ENCODE data around the gene SHISAL1. TPM values are rescaled to one million over a fixed set of nuclear protein-coding genes. Genes with fewer than 3 reads are reported as not detected.
"Not testable (repeated sequence)": the region's sequence is repeated elsewhere in the genome, so short reads cannot be mapped to it uniquely, and the experiment has no call there.

SHISAL1 gene
- total RNA-seq, 1 experiment from 2014 or later: 0.29 TPM

DNA sequence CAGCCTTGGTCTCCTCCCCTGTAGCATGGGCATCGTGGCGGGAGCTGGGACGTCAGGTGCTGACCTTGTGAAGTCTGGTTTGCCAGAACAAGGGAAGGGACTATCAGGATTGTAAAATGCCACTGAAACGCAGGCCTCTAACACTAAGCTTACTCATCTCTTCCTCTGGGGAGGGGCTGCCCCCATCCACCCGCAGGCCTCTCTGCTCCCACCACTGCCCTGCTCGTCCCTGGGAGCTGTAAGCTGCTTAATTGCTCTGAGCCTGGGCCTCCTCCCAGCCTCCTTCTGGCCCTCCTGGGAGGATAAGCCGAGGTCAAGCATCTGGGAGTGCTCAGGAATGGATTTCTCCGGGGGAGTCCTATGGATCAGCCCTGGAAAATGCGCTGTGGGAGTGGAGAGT is 8.4 kb downstream of the SHISAL1 start:
- DNase-seq (ENCODE audit: low read depth): no peak

DNA sequence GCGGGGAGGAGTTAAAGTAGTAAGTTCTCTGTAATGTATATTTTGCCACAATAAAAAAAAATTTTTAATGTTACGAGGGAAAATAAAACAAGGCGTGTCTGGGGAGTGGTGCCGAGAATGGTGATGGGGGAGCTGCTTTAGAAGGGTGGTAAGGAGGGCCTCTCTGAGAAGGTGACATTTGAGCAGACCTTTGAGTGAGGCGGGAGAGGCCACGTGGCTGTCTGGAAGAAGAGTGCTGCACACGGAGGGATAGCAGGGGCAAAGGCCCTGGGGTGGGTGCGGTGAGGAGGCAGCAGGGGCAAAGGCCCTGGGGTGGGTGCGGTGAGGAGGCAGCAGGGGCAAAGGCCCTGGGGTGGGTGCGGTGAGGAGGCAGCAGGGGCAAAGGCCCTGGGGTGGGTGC is 10.4 kb downstream of the SHISAL1 start:
- not testable (repeated sequence) for DNase-seq (ENCODE audit: low read depth)

DNA sequence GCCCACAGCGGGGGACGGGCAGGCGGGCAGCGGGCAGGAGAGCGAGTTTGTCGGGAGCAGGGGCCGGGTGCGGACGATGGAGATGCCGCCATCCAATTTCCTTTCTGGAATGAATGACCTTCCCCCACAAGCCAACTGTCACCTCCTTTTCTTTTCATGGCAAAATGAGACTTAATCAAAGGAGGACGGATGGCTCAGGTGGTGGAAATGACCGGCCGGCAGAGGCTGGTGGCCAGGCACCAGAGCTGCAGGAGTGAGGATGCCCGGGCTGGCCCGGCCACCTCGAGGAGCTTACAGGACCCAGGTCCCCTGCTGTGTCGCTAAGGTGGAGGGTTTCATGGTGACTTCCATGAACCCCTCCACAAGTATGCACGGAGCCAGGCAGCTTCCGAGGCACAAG is 11.7 kb downstream of the SHISAL1 start:
- no peak for DNase-seq (ENCODE audit: low read depth)

DNA sequence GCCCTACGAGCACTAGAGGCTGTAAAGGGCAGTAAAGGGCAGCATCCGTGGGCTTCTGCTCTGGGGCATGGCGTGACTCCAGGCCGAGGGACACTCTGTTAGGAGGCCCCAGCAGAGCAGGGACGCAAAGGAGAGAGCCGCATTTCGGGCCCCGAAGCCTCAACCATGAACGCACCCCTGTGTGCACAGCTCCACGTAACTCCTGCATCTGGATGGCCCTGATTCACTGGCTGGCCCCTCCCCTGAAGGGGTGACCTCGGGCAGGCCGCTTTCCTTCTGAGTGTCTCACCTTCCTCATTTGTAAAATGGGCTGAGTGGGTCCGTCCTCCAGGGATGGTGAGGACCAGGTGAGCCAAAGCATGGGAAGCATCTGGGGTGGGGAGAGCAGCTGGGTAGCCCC is 13.6 kb downstream of the SHISAL1 start:
- DNase-seq (ENCODE audit: low read depth): no peak

DNA sequence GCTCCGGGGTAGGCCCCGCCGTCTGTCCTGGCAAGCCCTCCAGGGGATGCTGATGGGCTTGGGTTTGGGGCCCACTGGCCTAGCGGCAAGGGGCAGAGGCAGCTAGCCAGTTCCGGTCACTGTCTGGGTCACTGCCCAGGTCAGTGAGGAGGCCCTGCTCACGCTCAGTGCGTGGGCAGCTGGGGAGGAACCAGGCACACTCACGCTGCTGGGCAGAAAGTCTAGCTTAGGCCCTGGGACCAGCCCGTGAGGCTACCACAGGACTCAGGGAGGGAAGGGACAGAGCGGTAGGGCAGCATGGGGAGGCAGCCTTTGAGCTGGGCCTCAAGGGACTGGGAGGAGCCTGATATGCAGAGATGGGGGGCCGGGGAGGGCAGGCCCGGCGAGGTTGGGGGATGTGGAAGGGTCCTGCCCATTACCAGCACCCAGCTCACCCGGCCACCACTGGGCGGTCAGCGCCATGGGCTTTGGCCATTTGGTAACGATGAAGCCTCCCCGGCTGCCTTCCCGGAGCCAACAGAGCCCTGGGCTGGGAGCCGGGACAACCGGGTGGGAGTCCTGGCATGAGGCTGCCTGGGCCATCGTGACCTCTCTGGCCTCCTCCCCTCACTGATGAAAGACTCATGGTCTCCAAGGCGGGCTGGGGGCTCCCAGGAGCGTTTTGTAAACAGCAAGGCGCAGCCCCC is 14.2 kb downstream of the SHISAL1 start:
- no peak for DNase-seq (ENCODE audit: low read depth)

DNA sequence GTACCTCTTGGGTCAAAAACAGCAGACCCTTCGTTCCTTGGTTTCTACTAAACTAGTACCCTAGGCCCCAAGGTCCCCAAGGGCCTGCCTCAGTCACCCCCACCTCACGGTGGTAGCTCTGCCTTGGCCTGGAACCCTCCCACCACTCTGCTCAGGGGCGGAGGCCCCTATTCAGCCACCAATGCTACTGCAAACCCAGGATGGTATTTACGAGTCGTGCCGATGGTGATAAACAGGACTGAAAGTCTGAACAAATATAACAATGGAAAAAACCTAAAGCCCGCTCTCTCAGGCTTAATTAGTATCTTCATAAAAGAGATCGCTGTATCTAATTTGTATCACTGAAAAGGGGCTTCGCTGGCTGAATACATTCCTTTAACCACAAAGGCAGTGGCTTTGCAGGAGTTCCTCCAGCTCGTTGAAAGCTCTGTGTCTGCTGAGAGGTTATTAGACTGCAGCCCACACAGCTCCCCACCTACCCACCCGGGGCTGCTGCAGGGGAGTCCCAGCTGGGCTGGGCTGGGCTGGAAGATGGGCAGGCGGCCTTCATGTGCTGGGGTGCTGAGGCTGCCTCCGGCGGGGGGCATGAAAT is 15.2 kb downstream of the SHISAL1 start:
- DNase-seq (ENCODE audit: low read depth): no peak

DNA sequence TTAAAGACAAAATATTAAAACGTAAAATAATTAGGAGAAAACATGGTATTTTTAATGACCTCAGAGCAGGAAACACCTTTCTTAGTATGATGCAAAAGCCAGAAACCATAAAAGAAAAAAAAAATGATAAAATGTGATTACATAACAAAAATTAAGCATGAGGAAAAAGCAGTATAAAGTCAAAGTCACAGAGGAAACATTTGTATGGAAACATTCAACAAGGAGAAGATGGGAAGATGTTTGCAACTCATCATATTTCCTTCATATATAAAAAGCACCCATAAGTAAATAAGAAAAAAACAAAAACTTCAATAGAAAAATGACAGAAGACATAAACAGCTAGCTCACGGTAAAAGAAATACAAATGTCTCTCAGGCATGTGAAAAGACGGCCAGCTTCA is 17.3 kb downstream of the SHISAL1 start:
- DNase-seq (ENCODE audit: low read depth): no peak

DNA sequence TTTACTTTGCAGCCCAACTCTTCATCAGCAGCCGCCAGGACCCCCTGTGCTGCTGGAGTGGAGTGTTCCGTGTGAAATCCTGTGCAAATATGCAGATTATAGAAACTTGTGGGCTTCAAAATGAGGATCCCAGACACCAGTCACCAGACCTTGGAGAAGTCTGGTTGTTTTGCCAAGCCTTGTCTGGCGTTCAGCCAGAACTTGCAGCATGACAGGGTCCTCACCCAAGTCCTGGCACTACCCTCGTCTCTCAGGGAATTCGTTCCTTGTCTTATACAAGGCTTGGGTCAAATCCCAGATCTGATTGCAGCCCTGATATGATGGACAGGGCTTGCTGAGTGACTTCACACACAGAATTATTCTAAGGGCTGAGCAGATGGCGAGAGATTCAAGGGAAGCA is 18.9 kb downstream of the SHISAL1 start:
- no peak for DNase-seq (ENCODE audit: low read depth)

DNA sequence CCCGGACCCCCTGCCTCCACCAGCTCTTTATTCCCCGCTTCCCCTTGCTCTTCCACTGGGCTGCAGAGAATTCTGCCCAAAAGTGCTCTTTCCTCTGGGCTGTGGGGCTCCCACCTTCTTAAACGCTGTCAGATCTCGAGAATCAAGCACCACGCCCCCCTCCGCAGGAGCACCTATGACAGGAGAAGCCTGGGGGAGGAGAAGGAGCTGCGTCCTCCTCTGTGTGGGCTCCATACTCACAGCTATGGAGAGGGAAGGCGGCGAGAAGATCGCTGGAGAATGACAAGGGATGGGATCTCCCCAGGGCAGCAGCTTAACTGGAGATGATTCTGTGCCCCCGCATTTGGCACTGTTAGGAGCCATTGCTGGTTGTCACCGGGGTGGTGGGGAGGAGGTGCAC is 19.7 kb downstream of the SHISAL1 start:
- DNase-seq (ENCODE audit: low read depth): no peak

DNA sequence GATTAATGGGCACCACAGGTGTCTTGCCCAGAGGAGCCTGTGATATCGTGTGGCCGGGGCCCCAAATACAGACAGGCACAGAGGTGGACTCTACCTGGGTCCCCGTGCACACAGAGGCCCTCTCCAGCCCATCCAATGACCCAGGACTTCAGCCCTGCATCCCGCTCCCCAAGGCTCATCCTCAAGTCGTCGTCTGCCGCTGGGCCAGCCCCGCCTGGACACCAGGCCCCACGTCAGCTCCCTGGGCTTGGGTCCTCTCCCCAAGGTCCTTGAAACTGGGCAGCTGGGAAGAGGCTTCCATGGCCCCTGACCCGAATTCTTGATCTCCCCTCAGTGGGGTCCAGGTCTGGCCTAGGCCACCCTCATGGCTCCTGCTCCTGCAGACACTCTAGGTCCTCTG is 20.2 kb downstream of the SHISAL1 start:
- no peak for DNase-seq (ENCODE audit: low read depth)

DNA sequence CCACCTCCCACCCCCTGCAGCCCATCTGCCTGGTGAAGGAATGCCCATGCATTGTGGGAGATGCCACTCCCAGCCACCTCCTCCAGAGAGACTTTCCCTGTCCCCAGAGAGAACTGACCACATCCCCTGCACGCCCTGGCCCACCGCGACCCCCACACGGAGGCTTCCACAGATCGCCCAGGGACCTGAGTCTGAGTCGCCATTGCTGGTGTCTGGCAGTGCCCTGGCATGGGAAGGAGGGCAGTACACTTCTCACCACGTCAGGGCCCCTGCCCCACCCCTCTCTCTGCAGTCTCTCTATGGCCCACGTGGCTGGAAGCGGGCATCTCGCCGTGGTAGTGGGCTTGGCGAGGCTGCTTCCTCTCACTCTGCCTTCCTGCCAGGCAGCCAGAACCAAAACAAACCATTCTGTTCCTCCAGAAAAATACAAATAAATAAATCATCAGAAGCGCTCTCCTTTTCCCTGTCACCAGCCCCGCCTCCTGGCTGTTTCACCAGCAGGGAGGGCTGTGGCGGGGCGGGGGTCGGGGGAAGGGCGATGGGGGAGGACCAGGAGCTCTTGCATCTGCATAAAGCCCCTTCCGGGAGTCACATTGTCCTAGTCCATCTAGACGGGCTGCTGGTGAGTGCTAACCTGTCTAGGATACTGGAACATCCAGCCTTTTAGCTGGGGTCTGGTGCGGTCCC is 20.9 kb downstream of the SHISAL1 start:
- DNase-seq (ENCODE audit: low read depth): no peak

DNA sequence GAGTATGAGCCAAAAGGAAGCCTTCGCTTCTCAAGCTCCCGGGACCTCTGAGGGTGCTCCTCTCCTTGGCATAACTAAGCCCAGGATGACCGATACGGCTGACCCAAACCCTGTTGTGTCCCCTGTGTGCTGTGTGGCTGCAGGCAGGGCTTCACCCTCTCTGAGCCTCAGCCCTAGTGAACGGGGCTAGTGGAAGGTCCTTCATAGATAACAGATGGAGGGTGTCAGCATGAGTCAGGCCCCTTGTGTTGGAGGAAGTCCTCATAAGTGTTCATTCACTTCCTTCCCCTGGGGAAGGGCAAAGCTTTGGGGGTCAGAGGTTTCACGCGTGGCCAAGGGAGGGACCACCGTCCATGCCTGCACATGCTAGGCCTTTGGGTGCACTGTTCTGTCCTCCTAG is 21.5 kb downstream of the SHISAL1 start:
- DNase-seq (ENCODE audit: low read depth): no peak

DNA sequence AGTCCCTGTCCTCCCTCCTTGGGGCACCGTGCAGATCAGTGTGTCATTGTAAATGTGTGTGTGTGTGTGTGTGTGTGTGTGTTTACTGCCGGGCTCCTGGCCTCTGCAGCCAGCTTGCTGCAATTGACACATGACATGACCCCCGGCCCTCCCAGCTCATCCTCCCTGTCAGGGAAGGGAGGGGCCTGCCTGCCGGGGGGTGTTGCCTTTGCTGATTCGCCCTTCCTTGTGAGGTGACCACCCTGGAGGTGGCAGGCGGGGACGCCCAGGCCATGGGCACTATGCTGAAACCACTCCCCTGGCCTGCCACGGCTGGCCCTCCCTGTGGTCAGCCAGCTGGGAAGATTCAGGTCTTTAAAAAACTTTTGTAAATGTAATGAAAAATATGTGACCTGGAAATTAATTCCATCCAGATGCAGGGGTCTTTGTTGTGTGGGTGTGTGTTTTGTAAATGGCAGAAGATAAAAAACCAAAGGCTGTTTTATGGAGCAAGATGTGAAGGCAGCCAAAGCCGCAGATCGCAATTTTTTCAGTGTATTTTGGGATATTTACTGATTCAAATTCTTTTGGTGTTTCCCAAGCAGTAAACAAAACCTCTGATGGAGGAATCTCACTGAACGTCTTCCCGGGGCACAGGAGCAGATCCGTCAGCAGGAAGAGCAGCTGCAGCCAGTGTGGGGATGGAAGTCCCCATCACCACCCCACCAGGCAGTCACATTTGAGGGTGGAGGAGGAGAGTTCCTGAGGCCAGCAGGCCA is 23.2 kb downstream of the SHISAL1 start:
- DNase-seq (ENCODE audit: low read depth): no peak

DNA sequence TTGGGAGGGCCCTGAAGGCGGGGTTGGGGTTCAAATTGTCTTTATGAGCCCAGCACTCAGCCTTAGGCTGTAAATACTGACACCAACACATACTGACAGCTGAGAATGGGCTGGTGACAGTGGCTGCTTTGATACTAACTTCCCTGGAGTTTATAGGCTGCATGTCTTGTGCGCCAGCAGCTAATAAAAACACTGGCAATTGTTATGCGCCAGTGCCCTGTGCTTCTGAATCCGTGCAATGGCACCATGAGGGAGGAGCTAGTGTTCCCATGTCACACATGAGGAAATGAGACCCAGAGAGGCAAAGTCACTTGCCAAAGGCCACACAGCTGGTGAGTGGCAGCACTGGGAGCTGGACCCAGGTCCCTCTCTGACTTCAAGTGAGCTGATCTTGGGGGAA is 23.8 kb downstream of the SHISAL1 start:
- no peak for DNase-seq (ENCODE audit: low read depth)

DNA sequence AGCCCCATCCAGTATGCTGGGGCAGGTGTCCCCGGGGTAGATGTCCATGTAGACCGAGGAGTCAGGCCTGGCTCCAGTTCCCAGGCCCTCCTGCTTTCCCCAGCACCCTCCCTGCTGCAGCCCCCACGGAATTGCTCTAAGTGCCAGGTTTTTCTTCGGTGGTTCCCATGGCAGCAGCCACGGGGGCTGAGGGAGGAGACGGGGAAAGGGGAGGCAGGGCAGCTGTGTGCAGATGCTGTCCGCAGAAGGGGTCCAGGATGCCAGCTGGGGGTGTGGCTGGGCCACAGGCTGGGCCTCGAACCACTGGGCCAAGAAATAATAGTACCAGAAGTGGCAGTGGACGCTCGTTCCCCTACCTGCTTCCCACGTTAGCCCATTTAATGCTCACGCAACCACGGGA is 25.0 kb downstream of the SHISAL1 start:
- DNase-seq (ENCODE audit: low read depth): no peak

DNA sequence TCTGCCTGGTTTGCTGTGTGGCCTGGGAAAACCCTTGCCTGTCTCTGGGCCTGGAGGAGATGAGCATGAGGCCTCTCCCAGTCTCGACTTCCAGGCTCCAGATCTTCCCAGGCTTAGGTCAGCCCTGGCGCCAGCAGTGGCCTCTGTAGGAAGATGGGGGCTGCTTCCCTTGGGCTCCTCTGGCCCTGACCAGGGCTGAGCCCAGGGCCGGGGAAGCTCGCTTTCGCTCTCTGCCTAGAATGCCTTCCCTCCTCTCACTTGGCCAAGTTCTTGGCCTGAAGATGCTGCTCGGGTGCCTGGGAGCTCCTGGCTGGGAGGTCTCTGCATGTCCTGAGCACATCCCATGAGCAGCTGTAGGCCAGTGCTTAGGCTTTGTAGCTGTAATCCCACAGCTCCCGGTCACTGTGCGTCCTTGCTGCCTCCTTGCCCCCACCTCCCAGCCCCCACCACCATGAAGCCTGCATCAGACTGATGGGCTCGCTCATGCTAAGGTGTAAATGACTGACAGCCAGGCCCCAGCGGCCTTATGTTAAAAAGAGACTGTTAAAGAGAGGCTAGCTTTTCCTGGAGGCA is 25.5 kb downstream of the SHISAL1 start:
- DNase-seq (ENCODE audit: low read depth): no peak

DNA sequence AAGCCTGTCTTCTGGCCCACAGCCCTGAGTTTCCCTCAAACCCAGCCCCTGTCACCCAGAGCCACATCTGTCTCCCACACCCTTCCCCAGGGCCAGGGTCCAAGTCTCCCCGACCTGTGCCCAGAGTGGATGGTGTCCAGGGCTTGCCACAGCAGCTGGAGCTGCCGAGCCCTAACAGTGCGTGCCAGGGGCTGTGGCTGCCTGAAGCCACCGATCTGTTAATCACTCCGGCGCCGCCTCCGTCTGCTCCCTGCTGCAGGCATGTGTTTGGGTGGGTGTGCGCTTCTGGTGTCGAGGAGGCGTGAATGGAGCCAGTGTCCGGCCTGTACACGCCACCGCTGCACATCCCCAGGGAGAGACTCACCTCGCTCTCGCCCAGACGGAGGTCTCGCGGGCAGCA is 26.1 kb downstream of the SHISAL1 start:
- peak; percentile 60 for DNase-seq (ENCODE audit: low read depth)

DNA sequence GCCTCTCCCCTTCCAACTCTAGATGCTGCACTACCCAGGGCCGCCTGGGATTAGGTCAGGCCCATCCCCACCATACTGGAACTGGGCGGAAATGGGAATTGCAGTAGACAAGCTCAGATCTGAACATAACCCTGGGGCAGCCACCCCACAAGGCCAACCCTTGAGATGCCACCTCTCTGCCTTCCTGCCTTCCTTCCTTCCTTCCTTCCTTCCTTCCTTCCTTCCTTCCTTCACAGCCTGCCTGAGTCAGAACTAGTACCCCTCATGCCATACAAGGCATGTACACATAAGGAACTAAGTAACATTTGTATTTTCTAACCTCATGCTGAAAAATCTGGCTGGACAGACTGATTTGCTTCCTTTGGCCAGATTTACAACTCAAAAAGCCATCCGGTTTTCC is 28.0 kb downstream of the SHISAL1 start:
- no peak for DNase-seq (ENCODE audit: low read depth)

DNA sequence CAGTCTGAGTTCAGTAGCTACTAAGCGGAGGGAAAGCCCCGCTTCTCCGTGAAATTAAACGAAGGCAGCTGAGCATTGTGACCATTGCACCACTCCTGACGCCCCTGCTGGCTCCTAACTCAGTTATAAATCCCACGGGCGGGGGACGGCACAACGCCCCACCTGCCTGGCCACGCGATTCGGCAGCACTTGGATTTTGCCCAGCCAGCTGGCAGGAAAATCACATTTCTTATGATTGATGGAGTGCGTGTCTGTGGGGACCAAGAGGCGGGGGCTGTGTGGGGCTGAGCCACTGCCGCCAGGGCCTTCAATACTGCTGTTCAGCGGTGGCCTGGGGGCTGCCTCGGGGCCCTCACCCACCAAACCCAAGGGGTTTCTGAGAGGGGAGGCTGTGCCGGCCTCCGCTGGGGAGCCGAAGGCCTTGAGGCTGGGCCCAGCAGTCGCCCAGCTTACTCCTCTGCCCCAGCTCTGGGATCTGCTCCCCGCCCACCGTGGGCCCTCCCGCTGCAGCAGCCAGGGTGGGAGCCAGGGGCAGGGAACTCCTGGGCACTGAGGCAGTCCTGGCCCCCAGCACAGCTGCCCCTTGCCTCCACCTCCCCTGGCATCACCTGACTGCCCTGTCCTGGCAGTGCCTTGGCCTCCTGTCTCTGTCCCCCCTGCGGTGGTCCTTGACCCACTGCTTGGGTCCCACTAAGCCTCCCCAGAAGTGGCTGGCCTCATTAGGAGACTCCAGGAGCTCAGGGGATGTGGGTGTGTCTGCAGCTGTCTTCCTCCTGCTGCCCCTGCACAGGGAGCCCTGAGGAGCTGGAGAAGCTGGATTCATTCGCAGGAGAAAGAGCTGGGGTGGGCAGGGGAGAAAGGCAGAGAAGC is 30.7 kb downstream of the SHISAL1 start:
- no peak for DNase-seq (ENCODE audit: low read depth)

DNA sequence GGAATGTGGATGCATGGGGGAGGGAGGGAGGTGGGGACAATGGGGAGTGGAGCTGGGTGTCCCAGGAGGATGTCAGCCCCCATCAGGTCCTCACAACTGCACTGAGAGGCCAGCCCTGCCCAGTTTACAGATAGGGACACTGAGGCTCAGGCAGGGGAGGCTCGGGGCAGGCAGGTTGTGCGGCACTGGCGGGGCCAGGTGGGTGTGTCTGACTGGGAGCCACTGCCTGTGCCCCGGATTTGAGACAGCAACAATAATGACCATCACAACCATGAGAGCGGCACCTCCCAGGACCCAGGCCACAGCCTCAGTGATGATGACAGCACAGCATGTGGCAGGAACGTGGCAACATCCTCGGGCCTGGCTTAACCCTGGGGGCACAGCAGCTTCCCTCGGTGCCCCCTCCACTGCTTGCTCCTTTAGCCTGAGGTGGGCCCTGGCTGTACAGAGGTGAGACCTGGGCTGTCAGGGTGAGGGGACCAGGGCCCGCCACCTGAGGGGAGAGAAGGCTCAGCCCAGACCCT is 32.0 kb downstream of the SHISAL1 start:
- no peak for DNase-seq (ENCODE audit: low read depth)

DNA sequence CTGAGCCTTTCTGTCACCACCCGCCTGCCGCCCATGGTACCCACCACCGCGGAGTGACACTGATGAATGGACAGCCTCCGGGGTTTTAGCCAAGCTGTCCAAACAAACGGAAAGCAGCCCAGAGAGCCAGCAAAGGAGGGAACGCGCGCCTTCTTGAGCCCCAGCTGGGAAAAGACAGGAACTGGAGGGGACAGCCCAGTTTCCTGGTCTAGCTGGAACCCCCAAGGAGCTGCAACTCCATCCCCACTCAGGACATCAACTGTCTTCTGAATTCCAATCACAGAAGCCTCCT is 33.7 kb downstream of the SHISAL1 start:
- no peak for DNase-seq (ENCODE audit: low read depth)

All from LHCN-M2 (cell line).